Hippocampal formation (tissue), 2 donors: ENCODE data around the gene ATXN1.

Experiments
- DNase-seq, 2 donors: peaks; one replicate each; lab custom pipeline; 2025; lab: John Stamatoyannopoulos, UW

Gene ATXN1

GRCh38 chr6:16698162-16698533 lies 63.1 kb downstream of the ATXN1 start:
- DNase-seq, result no peak

- DNase-seq, result no peak
Observed at GRCh38 chr6:16697437-16698161, 63.7 kb downstream of the ATXN1 start.

- no peak for DNase-seq
Observed at GRCh38 chr6:16696496-16696895, 64.8 kb downstream of the ATXN1 start.

- DNase-seq, result no peak
Observed at GRCh38 chr6:16694781-16695578, 66.3 kb downstream of the ATXN1 start.

- DNase-seq, result no peak
Observed at GRCh38 chr6:16691324-16691723, 69.9 kb downstream of the ATXN1 start.

GRCh38 chr6:16690608-16691142 lies 70.6 kb downstream of the ATXN1 start:
- DNase-seq, result no peak

- DNase-seq, result no peak
Observed at GRCh38 chr6:16689788-16690607, 71.3 kb downstream of the ATXN1 start.

- DNase-seq, result no peak
Observed at GRCh38 chr6:16688984-16689636, 72.2 kb downstream of the ATXN1 start.

GRCh38 chr6:16688436-16688835 lies 72.8 kb downstream of the ATXN1 start:
- no peak for DNase-seq

GRCh38 chr6:16687045-16687444 lies 74.2 kb downstream of the ATXN1 start:
- no peak for DNase-seq

GRCh38 chr6:16684896-16685554 lies 76.2 kb downstream of the ATXN1 start:
- DNase-seq, result no peak

- DNase-seq, result no peak
Observed at GRCh38 chr6:16684195-16684689, 77.0 kb downstream of the ATXN1 start.

- DNase-seq, result no peak
Observed at GRCh38 chr6:16683641-16684194, 77.5 kb downstream of the ATXN1 start.

- DNase-seq, result no peak
Observed at GRCh38 chr6:16681260-16681873, 79.9 kb downstream of the ATXN1 start.

- DNase-seq, result no peak
Observed at GRCh38 chr6:16679050-16679449, 82.2 kb downstream of the ATXN1 start.

- DNase-seq, result no peak
Observed at GRCh38 chr6:16677458-16677857, 83.8 kb downstream of the ATXN1 start.

- DNase-seq, result no peak
Observed at GRCh38 chr6:16676978-16677377, 84.3 kb downstream of the ATXN1 start.

- no peak for DNase-seq
Observed at GRCh38 chr6:16676376-16676775, 84.9 kb downstream of the ATXN1 start.

GRCh38 chr6:16674801-16675392 lies 86.4 kb downstream of the ATXN1 start:
- DNase-seq, result no peak
